ENCODE results near the gene CCDC60.

CCDC60 gene

GRCh38 chr12:119334430-119335170 is at the start of gene CCDC60:
CCDC60 (plus strand) TSS chr12:119334729; CDS start chr12:119335177, 448 bp downstream.
- DNase-seq = no peak

- no peak for DNase-seq
Observed at GRCh38 chr12:119288576-119288975, 46.0 kb upstream of the CCDC60 start.

- DNase-seq = no peak
Observed at GRCh38 chr12:119292893-119293630, 41.5 kb upstream of the CCDC60 start.

GRCh38 chr12:119294211-119294610 is 40.3 kb upstream of the CCDC60 start:
- no peak for DNase-seq

DNA sequence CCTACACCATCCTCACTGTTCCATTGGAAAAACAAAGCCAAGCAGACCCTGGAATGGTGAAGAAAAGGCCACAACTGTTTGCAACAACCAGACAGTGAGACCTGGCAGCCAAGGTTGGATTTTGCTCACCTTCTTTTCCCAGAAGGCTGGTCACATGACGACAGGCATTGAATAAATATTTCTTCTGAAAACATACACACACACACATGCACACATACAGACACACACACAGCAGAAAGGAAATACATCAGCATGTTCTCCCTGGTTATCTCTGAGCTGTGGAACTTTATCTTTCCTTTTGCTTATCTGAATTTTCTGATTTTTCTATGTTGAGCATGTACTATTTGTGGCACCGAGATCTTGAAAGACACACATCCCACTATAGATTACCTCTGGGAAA is 38.0 kb upstream of the CCDC60 start:
- DNase-seq = no peak

DNA sequence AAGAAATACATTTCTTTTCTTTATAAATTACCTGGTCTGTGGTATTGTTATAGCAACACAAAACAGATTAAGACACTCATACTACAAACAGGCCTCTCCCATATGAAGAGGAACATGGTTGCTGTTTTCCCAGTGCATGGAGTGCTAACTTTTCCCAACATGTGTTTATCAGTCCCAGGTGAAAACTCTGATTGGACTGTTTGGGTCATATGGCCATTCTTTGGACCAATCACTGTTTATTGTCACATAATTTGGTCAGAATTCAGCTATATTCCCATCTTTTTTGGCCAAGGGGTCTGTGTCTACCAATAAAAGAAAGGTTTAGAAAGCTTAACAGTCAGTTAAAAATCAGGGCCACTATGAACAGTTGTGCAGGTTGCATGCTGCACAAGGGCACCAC is 35.4 kb upstream of the CCDC60 start:
- DNase-seq = no peak

GRCh38 chr12:119301379-119301778 is 33.1 kb upstream of the CCDC60 start:
- DNase-seq = no peak

DNA sequence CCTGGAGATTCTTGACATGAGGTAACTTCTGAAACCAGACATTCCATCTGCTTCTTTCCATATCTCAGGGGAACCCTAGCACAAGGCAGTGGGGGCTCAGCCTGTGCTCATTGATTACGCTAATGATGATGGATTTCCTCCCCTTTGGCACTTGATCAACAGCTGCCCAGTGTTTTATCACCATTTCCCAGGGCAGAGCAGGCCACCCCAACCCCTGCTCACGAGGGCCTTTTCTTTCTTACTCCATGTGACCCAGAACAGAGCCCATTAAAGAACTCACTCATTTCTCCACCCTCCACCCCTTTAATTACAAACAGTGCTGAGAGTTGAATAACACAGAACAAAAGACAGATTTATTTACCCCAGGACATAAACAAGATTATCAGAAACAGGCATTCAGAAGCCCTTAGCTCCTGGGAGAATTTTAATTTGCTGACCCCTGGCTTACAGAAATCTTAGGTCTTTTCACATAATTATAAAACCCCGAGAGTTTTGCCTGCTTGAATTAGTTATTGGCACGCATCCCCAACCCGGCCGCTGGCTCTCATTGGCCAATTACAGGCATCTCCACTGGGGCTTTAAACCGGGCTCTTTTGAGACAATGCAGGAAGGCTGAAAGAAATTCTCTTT is 32.0 kb upstream of the CCDC60 start:
- DNase-seq = no peak

DNA sequence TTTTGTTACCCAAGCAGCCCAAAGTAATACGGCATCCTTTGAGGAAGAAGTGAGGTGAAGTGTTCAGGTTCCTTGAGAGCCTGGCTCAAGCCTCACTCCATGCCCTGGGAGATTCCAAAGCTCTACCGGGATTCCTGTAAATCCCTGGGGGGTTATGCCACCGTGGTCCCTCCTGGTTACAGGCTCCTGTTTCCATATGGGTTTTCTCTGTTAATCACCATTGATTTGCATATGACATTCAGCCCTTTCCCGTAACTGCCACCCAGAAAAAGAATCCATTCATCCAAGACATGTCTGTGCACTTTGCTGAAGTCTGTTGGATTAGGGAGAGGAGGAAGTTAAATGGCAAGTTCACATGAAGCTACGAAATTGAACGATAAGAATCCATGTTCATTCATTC is 27.9 kb upstream of the CCDC60 start:
- no peak for DNase-seq

- DNase-seq = no peak
Observed at GRCh38 chr12:119307747-119308146, 26.8 kb upstream of the CCDC60 start.

DNA sequence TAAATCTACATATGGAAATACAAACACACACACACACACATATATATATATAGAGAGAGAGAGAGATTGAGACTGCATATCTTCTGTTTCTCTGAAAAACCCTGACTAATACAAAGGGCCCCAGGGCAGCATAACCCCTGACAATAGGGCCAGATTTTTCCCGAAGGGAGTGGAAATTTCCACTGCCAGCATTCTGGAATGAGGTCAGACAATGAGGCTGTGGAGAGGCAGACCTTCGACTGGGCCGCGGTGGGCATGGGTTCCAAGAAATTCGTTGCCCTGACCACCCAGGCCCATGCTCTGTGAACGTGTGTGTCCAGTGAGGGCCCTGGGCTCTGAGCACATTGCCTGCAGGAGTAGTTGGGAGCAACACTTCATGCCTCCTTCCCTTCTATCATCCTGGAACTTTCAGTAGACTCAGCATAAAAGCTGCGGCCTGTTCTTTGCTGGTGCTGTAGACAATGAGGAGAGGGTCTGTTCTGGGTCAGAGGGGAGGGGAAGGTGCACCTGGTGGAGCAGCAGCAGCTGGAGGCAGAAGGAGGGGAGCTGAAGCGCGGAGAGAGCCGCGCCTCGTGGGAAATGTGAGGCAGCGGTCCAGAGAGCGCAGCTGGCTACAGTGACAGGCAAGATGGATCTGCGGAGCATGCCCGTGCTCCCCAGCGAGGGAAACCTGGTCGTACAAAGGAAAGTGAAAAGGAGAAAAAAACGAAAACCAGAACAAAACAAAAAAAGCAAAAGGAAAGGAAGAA is 25.6 kb upstream of the CCDC60 start:
- DNase-seq = no peak

- no peak for DNase-seq
Observed at GRCh38 chr12:119311878-119312277, 22.7 kb upstream of the CCDC60 start.

DNA sequence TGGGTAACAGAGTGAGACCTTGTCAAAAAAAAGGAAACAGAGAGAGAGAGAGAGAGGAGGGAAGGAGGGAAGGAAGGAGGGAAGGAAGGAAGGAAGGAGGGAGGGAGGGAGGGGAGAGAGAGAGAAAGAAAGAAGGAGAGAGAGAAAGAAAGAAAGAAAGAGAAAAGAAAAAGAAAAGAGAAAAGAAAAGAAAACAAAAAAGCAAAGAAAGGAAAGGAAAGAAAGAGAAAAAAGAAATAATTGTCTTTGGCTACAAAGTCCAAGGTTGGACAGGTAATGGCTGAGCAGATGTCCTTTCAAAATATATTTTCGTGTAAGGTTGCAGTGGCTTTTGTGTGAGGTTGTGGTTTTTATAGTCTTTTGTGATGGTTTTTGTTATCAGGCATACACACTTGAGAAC is 21.6 kb upstream of the CCDC60 start:
- no peak for DNase-seq

GRCh38 chr12:119314290-119314689 is 20.2 kb upstream of the CCDC60 start:
- no peak for DNase-seq

GRCh38 chr12:119319638-119320037 is 14.9 kb upstream of the CCDC60 start:
- no peak for DNase-seq

- DNase-seq = no peak
Observed at GRCh38 chr12:119320678-119321077, 13.9 kb upstream of the CCDC60 start.

DNA sequence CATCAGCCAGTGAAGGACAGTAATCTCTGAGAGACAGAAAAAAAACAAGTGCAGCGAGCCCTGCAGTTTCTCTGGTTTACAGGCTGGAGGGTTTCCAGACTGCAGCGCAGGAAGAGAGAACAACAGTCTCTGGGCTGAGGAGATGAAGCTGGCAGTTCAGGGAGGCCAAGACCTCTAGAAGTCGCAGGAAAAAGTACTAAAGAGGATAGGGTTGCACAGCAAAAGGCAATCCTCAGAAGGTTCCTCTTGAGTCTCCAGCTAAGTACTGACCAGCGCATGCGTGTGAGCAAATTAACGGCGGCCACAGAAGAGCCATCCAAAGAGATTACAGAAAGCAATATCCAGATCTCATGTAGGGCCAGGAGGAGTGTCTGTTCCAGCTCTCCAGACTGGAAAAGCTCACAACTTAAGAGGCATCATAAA is 12.2 kb upstream of the CCDC60 start:
- no peak for DNase-seq

DNA sequence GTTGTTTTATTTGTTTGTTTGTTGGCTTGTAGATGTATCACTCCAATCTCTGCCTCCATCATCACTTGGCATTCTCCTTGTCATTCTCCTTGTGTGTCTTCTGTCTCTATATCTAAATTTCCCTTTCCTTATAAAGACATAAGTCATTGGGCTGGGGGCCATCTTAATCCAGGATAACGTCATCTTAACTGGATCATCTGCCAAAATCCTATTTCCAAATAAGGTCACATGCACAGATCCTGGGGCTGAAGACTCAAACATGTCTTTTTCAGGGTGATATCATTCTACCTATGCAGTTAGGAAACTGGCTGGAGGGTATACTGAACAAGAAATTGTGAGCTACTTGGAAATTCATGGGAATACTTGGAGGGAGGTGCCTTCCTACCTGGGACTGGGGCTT is 8.7 kb upstream of the CCDC60 start:
- no peak for DNase-seq

GRCh38 chr12:119326341-119326740 is 8.2 kb upstream of the CCDC60 start:
- DNase-seq = no peak

- no peak for DNase-seq
Observed at GRCh38 chr12:119327471-119327870, 7.1 kb upstream of the CCDC60 start.

DNA sequence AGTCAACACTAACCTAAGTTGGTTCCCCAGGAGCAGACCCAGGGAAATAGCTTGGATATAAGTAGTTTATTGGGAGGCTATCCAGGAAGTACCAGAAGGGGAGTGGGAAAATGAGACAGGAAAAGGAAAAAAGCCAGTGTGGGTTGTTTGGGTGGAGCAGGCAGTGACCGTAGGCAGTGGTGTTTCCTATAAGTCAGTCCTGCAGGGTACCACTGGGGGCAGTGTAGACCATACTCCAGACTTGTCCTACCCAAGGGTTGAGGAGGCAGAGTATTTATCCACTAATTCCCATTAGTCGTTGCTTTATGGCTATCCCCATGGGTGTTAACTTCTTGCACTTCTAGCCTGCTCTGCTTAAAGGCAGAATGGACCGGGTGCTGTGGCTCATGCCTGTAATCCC is 6.4 kb upstream of the CCDC60 start:
- no peak for DNase-seq

DNA sequence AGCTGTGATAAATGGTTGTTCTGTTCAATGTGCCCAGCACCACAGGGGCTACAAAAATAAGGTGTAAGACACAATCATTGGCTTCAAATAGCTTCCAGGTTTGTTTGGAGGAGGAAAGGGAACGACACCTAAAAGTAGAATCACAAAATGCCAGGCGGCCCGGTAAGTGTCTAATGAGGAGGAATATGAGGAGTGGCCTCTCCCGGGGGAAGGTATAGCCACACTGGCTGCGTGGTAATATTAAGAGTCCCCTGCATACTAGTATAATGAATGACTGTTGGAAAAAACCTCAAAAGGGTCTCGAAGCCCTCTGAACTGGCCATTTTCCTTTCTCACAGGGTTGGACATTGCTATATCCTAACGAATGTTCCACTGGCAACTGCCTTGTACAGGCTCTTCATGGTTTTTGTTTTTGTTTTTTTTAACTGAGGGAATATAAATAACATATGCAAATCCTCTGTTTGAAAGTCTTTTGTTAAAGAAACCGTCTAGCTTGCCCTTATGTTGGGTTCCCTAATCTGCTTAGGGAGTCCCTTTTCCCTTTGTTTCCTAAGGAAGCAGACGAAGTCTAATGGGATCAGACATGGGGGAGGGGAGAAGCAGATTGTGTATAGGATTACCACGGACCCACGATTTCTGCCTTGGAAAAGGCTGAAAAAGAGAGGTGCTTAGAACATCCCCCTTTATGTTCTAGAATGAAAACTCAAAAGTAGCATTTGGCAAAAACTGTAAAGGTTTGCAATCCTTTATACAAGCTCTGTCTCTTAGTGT is 4.2 kb downstream of the CCDC60 start:
- DNase-seq = no peak

- DNase-seq = no peak
Observed at GRCh38 chr12:119340578-119340977, 6.0 kb downstream of the CCDC60 start.

Measured in CD4-positive, alpha-beta T cell treated with Interleukin-12 subunit alpha and Interleukin-12 subunit beta, for 1 hour (primary cell).